Adrenal gland (tissue), 12 donors: ENCODE data around the gene TTLL11. TPM values are rescaled to one million over a fixed set of nuclear protein-coding genes. Genes with fewer than 3 reads are reported as not detected.

Experiments used
- DNase-seq, 7 donors: peaks; one replicate each; pipeline ENCODE4 v3.0.0-alpha.2; 2019 to 2020
- H3K27ac ChIP-seq, 5 donors: fragments of 200-600 bp; sonication (generic) in 4 of 5; 1 replicate in 3 of 5; 2 replicates in 2 of 5; pipeline versions ENCODE4 v1.5.1 to v1.8.0; 2016 to 2020; ENCODE audit warnings: mild to moderate bottlenecking in 1 of 5
- H3K27me3 ChIP-seq: fragments of 200-600 bp; 2 replicates; pipeline ENCODE4 v1.8.0; 2021
- H3K36me3 ChIP-seq, 2 donors: fragments of 200-600 bp; replicated peaks in 1 of 2; 1 replicate in 1 of 2; 2 replicates in 1 of 2; pipeline versions ENCODE4 v1.5.1 to v1.8.0; 2018 to 2022
- H3K4me1 ChIP-seq, 2 donors: fragments of 200-600 bp; replicated peaks in 1 of 2; 1 replicate in 1 of 2; 2 replicates in 1 of 2; pipeline versions ENCODE4 v1.5.1 to v1.8.0; 2018 to 2021
- H3K4me3 ChIP-seq, 4 donors: fragments of 200-600 bp; sonication (generic) in 3 of 4; one replicate each; pipeline ENCODE4 v1.5.1; 2016 to 2018
- H3K9me3 ChIP-seq, 3 donors: fragments of 200-600 bp; sonication (generic) in 1 of 3; replicated peaks in 1 of 3; 1 replicate in 2 of 3; 2 replicates in 1 of 3; pipeline versions ENCODE4 v1.5.1 to v1.8.0; 2016 to 2021
- POLR2A ChIP-seq, 2 donors: fragments of 450-650 bp; IDR thresholded peaks; one replicate each; pipeline ENCODE4 v1.6.1; 2017; ENCODE audit warnings: antibody characterized with exemption in 2 of 2, mild to moderate bottlenecking in 2 of 2, moderate library complexity in 1 of 2
- WGBS, 4 donors: extraction: QIAGEN DNeasy Blood & Tissue Kit in 2 of 4; methylation state at CpG; one replicate each; pipeline versions ENCODE4 v1.1.5 to v1.1.7; 2013 to 2017; 5-methylcytosine and 5-hydroxymethylcytosine counted together
- intact Hi-C, 2 donors: fragments of 100-400 bp; cut with DNase I; formaldehyde crosslinking; loops; one replicate each; pipeline versions ENCODE4 v1.14.1 to v1.15.0; 2022 to 2023
- polyA plus RNA-seq, 3 donors: library from polyadenylated mRNA; stranded (reverse); fragments of 200-250 nt in 2 of 3; fragments of 350-450 nt in 1 of 3; fragmentation: Illumina TruSeq in 1 of 3; extraction: RNeasy Lipid Tissue Mini Kit (QIAGEN cat#74804) in 1 of 3; gene quantifications; one replicate each; pipeline ENCODE4 v1.2.3, GENCODE V29; 2013 to 2014
- total RNA-seq, 9 donors: library from RNA; depleted of rRNA in 4 of 9; stranded (reverse); fragments of >200 nt in 4 of 9; fragments of 120-200 nt in 1 of 9; fragmentation: NEBNext Ultra II Directional in 1 of 9; extraction: Animal tissue kit (Norgen Biotek cat#: 25700) in 1 of 9; gene quantifications; one replicate each; pipeline versions ENCODE4 v1.1.0 to v1.2.4, GENCODE V29; 2013 to 2023
- TF ChIP-seq, protein P1 (sequence below), 6 experiments: fragments of 450-650 bp in 4 of 6; fragments of 200-600 bp in 2 of 6; sonication (generic) in 1 of 6; IDR thresholded peaks; 1 replicate in 5 of 6; 2 replicates in 1 of 6; pipeline versions ENCODE4 v1.5.1 to v1.8.0; 2016 to 2021; ENCODE audit warnings: antibody characterized with exemption in 6 of 6, mild to moderate bottlenecking in 2 of 6, moderate library complexity in 1 of 6
- donor health status: healthy with polysubstance abuse.
- donor health status: Bipolar disorder and iron deficiency.
- donor health status: DM: yes; HTN: yes; CAD: no.
- donor health status: DM: no; HTN: no; CAD: no.
- donor health status: DM: no; HTN: no; CAD: no.
- donor health status: DM: yes; HTN: yes; CAD: no.

The TTLL11 gene
- total and polyA plus RNA-seq, 12 donors, result 4.8 to 30.9 (median 13.7) TPM

DNA sequence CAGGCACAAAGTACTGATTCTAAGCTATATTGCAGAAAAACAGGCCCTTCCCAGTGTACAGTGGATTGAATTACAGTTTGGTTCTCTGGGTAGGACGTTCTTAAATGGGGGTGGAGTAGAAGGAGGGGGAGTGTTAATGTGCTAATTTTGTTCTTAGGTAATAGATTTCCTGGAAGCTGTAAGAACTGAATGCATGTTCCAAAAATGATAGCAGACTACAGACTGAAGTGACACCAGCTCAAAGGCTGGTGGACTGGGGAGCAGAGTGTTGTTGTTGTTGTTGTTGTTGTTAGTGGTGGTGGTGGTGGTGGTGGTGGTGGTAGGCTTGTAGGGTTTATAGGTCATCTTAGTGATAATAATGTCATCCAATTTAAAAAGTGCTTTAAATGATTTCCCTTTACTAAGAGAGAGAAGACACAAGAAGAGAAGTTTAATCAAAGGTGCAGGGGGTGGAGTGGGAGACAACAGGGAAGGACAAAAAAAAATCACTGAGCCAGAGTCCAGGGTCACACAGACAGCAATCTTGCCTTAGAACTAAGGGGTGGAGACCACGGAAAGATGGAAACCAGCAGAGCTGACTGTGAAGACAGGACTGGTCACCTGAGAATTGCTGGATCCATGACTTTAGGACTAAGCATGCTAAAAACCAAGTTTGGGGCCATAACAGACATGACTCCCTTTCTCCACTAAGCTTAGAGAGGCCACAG is 27.0 kb downstream of the TTLL11 start:
- intact Hi-C loops, result no loop called here
- Histone ChIP-seq H3K27me3 (no peaks in the 10 kb centered on the region), H3K9me3 (no peaks in the 10 kb centered on the region), H3K4me1 (peaks cover 0 to 6% of the 10 kb centered on the region in 2 donors), H3K4me3 (no peak overlapping the region), H3K36me3 (no peaks in the 10 kb centered on the region), H3K27ac (no peak overlapping the region)
- WGBS, 4 donors, result 43 to 59% (median 51%) methylated on average over 2 of the region's 2 CpGs
- no peak for DNase-seq
- TF ChIP-seq POLR2A (IDR thresholded peaks at IDR 0.05), result no peak
- TF ChIP-seq, protein P1, sequence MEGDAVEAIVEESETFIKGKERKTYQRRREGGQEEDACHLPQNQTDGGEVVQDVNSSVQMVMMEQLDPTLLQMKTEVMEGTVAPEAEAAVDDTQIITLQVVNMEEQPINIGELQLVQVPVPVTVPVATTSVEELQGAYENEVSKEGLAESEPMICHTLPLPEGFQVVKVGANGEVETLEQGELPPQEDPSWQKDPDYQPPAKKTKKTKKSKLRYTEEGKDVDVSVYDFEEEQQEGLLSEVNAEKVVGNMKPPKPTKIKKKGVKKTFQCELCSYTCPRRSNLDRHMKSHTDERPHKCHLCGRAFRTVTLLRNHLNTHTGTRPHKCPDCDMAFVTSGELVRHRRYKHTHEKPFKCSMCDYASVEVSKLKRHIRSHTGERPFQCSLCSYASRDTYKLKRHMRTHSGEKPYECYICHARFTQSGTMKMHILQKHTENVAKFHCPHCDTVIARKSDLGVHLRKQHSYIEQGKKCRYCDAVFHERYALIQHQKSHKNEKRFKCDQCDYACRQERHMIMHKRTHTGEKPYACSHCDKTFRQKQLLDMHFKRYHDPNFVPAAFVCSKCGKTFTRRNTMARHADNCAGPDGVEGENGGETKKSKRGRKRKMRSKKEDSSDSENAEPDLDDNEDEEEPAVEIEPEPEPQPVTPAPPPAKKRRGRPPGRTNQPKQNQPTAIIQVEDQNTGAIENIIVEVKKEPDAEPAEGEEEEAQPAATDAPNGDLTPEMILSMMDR (IDR thresholded peaks at IDR 0.05), result no peak

DNA sequence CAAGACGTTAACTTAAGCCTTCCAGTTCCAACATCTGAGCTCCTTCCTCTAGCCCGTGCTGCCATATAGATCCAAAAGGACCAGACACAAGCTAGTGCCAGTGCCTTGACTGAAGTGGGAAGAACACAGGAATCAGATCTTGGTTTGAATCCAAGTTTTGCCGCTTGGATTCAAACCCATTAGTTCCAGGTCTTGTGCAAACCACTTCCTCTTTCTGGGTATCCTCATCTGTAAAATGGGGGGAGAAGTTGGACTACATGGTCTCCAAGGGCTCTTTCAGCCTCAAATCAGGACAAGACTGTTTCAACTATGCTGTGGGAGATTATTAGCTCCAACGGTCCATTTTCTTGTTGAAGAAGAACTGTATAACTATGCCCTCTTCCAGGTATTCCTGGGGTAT is 32.6 kb downstream of the TTLL11 start:
- Histone ChIP-seq H3K36me3 (no peaks in the 10 kb centered on the region), H3K9me3 (no peaks in the 10 kb centered on the region), H3K27me3 (no peaks in the 10 kb centered on the region), H3K4me3 (no peak overlapping the region), H3K4me1 (peaks cover 0 to 9% of the 10 kb centered on the region in 2 donors), H3K27ac (no peak overlapping the region)
- DNase-seq, result no peak
- intact Hi-C loops, result no loop called here
- WGBS, 4 donors, result 87 to 97% (median 88%) methylated on average over 4 of the region's 4 CpGs
- no peak for TF ChIP-seq POLR2A (IDR thresholded peaks at IDR 0.05)
- TF ChIP-seq, protein P1 (IDR thresholded peaks at IDR 0.05), result no peak

- H3K4me1 ChIP-seq, result peaks cover 0 to 9% of the 10 kb centered on the region in 2 donors
- no peaks in the 10 kb centered on the region for H3K36me3 ChIP-seq
- H3K4me3 ChIP-seq, result no peak overlapping the region
- 75 to 100% (median 92%) methylated on average over 1 of the region's 1 CpG for WGBS, 4 donors
- DNase-seq, result no peak
- intact Hi-C loops, result no loop called here
- no peaks in the 10 kb centered on the region for H3K27me3 ChIP-seq
- H3K27ac ChIP-seq, result no peak overlapping the region
- TF ChIP-seq, protein P1 (IDR thresholded peaks at IDR 0.05), result no peak
- TF ChIP-seq POLR2A (IDR thresholded peaks at IDR 0.05), result no peak
- no peaks in the 10 kb centered on the region for H3K9me3 ChIP-seq
These were observed 33.2 kb downstream of the TTLL11 start for GRCh38 chr9:122059955-122060324.

DNA sequence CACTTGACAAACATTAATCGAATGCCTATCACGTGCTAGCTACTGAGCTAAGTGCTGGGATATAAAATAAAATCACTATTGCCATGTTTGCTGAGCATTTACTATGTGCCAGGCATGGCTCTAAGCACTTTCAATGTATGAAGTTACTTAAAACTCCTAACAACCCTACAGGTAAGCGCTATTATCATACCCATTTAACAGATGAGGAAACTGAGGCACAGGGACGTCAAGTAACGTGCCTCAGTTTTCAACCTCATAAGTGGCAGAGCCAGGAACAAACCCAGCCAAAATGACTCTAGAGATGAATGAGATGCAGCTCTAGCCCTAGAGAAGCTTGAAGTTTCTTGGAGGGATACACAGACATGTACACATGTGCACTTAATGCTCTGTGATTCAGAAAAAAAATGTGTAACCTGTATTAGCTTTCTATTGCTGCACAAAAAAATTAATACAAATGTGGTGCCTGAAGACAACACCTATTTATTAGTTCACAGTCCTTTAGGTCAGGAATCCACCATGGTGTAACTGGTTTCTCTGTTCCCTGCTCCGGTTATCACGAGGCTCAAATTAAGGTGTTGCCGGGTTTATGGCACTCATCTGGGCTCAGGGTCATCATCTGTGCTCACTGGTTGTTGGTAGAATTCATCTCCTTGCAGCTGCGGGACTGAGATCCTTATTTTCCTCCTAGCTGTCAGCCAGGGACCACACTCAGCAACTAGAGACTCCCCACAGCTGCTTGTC is 33.7 kb downstream of the TTLL11 start:
- Histone ChIP-seq H3K27ac (no peak overlapping the region), H3K36me3 (no peaks in the 10 kb centered on the region), H3K4me3 (no peak overlapping the region), H3K9me3 (no peaks in the 10 kb centered on the region), H3K27me3 (no peaks in the 10 kb centered on the region), H3K4me1 (peaks cover 0 to 9% of the 10 kb centered on the region in 2 donors)
- DNase-seq, result no peak
- WGBS, 4 donors, result 92 to 95% (median 95%) methylated on average over 9 of the region's 9 CpGs
- intact Hi-C loops, result no loop called here
- TF ChIP-seq POLR2A (IDR thresholded peaks at IDR 0.05), result no peak
- TF ChIP-seq, protein P1 (IDR thresholded peaks at IDR 0.05), result no peak
